ENCODE data around the gene STEAP4. TPM values are rescaled to one million over a fixed set of nuclear protein-coding genes. Genes with fewer than 3 reads are reported as not detected.

STEAP4 gene
- total RNA-seq, 4 donors from 2014 or later: 45.2 to 239 (median 82.2) TPM

- Histone ChIP-seq H3K9me3 (no peaks in the 10 kb centered on the region), H3K4me1 (peaks cover 0 to 39% (median 0%) of the 10 kb centered on the region in 4 donors), H3K36me3 (no peaks in the 10 kb centered on the region), H3K27me3 (no peaks in the 10 kb centered on the region), H3K4me3 (no peak overlapping the region), H3K27ac (no peak overlapping the region)
- TF ChIP-seq CTCF (IDR thresholded peaks at IDR 0.05) (no peak), POLR2A (IDR thresholded peaks at IDR 0.05) (no peak), EP300 (IDR thresholded peaks at IDR 0.05) (no peak)
- DNase-seq (ENCODE audit: low spot score in 2 of 2): no peak
- WGBS, 2 donors: 74 to 89% methylated on average over 1 of the region's 1 CpG
Measured at GRCh38 chr7:88301924-88302323, 4.8 kb downstream of the STEAP4 start.

- no peaks in the 10 kb centered on the region for H3K9me3 ChIP-seq
- peaks cover 0 to 32% (median 0%) of the 10 kb centered on the region in 4 donors for H3K4me1 ChIP-seq
- no peaks in the 10 kb centered on the region for H3K27me3 ChIP-seq
- H3K36me3 ChIP-seq: no peaks in the 10 kb centered on the region
- DNase-seq (ENCODE audit: low spot score in 2 of 2): no peak
- TF ChIP-seq POLR2A (IDR thresholded peaks at IDR 0.05) (no peak), CTCF (IDR thresholded peaks at IDR 0.05) (no peak), EP300 (IDR thresholded peaks at IDR 0.05) (no peak)
- H3K27ac ChIP-seq: peak overlapping the region in 3 of 4 donors; percentile 21 to 59 (median 31)
- H3K4me3 ChIP-seq: no peak overlapping the region
- 81 to 91% methylated on average over 1 of the region's 1 CpG for WGBS, 2 donors
Measured at GRCh38 chr7:88300401-88300945, 6.2 kb downstream of the STEAP4 start.

GRCh38 chr7:88299126-88299525 is 7.6 kb downstream of the STEAP4 start:
- Histone ChIP-seq H3K4me3 (no peak overlapping the region), H3K27me3 (no peaks in the 10 kb centered on the region), H3K4me1 (peaks cover 0 to 32% (median 0%) of the 10 kb centered on the region in 4 donors), H3K9me3 (no peaks in the 10 kb centered on the region), H3K36me3 (no peaks in the 10 kb centered on the region), H3K27ac (no peak overlapping the region)
- TF ChIP-seq POLR2A (IDR thresholded peaks at IDR 0.05) (no peak), EP300 (IDR thresholded peaks at IDR 0.05) (no peak), CTCF (IDR thresholded peaks at IDR 0.05) (no peak)
- 68 to 78% methylated on average over 3 of the region's 3 CpGs for WGBS, 2 donors
- DNase-seq (ENCODE audit: low spot score in 2 of 2): no peak

GRCh38 chr7:88293866-88294265 is 12.8 kb downstream of the STEAP4 start:
- no peak for DNase-seq (ENCODE audit: low spot score in 2 of 2)
- no peaks in the 10 kb centered on the region for H3K27me3 ChIP-seq
- H3K4me1 ChIP-seq: peaks cover 0 to 8% (median 0%) of the 10 kb centered on the region in 4 donors
- TF ChIP-seq CTCF (IDR thresholded peaks at IDR 0.05) (no peak), POLR2A (IDR thresholded peaks at IDR 0.05) (no peak)
- H3K27ac ChIP-seq: no peak overlapping the region
- no peaks in the 10 kb centered on the region for H3K9me3 ChIP-seq
- H3K4me3 ChIP-seq: no peak overlapping the region
- WGBS, 2 donors: 96 to 100% methylated on average over 1 of the region's 1 CpG
- H3K36me3 ChIP-seq: no peaks in the 10 kb centered on the region

GRCh38 chr7:88291398-88292173 is 15.1 kb downstream of the STEAP4 start:
- H3K4me3 ChIP-seq: no peak overlapping the region
- WGBS, 2 donors: 82 to 88% methylated on average over 11 of the region's 11 CpGs
- TF ChIP-seq CTCF (IDR thresholded peaks at IDR 0.05) (no peak), EP300 (IDR thresholded peaks at IDR 0.05) (peak in 1 of 2 donors; percentile 14), POLR2A (IDR thresholded peaks at IDR 0.05) (no peak)
- no peak overlapping the region for H3K27ac ChIP-seq
- H3K9me3 ChIP-seq: no peaks in the 10 kb centered on the region
- no peak for DNase-seq (ENCODE audit: low spot score in 2 of 2)
- H3K4me1 ChIP-seq: peaks cover 0 to 8% (median 0%) of the 10 kb centered on the region in 4 donors
- H3K36me3 ChIP-seq: no peaks in the 10 kb centered on the region
- no peaks in the 10 kb centered on the region for H3K27me3 ChIP-seq
